KMS-11 (cell line): ENCODE data around the gene CADPS2.

ENCODE experiments used
- H2AFZ ChIP-seq: fragments of 200-600 bp; sonication (generic); 2 replicates; pipeline ENCODE4 v1.6.1; 2016; ENCODE audit warnings: antibody characterized with exemption, mixed run types, low read depth
- H3K27ac ChIP-seq: fragments of 200-600 bp; sonication (generic); 2 replicates; pipeline ENCODE4 v1.6.1; 2016; ENCODE audit warnings: mild to moderate bottlenecking, mixed run types
- H3K27me3 ChIP-seq: fragments of 200-600 bp; sonication (generic); 2 replicates; pipeline ENCODE4 v1.6.1; 2017; ENCODE audit warnings: mild to moderate bottlenecking, low read depth, mixed run types, moderate library complexity; ENCODE audit not compliant: insufficient read depth
- H3K36me3 ChIP-seq: fragments of 200-600 bp; sonication (generic); 2 replicates; pipeline ENCODE4 v1.6.1; 2017; ENCODE audit warnings: mild to moderate bottlenecking, mixed run types; ENCODE audit not compliant: insufficient read depth
- H3K4me1 ChIP-seq: fragments of 200-600 bp; sonication (generic); 2 replicates; pipeline ENCODE4 v1.6.1; 2016; ENCODE audit warnings: mild to moderate bottlenecking, low read depth, mixed run types; ENCODE audit not compliant: poor library complexity, severe bottlenecking
- H3K4me2 ChIP-seq: fragments of 200-600 bp; sonication (generic); 2 replicates; pipeline ENCODE4 v1.7.0; 2016; ENCODE audit warnings: mild to moderate bottlenecking, mixed run types
- H3K4me3 ChIP-seq: fragments of 200-600 bp; sonication (generic); IDR thresholded peaks from 2 replicates; pipeline ENCODE4 v1.6.1; 2017; ENCODE audit warnings: low read depth, low read length, mixed read lengths; ENCODE audit not compliant: insufficient read depth
- H3K79me2 ChIP-seq: fragments of 200-600 bp; sonication (generic); 2 replicates; pipeline ENCODE4 v1.6.1; 2016; ENCODE audit warnings: low read depth, mixed run types; ENCODE audit not compliant: insufficient read depth
- H3K9ac ChIP-seq: fragments of 200-600 bp; sonication (generic); 2 replicates; pipeline ENCODE4 v1.6.1; 2016; ENCODE audit warnings: mild to moderate bottlenecking, mixed run types
- H4K20me1 ChIP-seq: fragments of 200-600 bp; sonication (generic); 2 replicates; pipeline ENCODE4 v1.6.1; 2016; ENCODE audit warnings: mild to moderate bottlenecking, mixed run types; ENCODE audit not compliant: insufficient read depth
- TF ChIP-seq, protein P1 (sequence below): fragments of 200-600 bp; sonication (generic); conservative IDR thresholded peaks from 2 replicates; pipeline ENCODE4 v1.6.1; 2017; ENCODE audit warnings: low read depth, mild to moderate bottlenecking, antibody characterized with exemption, low read length, moderate library complexity, mixed read lengths

Gene CADPS2

DNA sequence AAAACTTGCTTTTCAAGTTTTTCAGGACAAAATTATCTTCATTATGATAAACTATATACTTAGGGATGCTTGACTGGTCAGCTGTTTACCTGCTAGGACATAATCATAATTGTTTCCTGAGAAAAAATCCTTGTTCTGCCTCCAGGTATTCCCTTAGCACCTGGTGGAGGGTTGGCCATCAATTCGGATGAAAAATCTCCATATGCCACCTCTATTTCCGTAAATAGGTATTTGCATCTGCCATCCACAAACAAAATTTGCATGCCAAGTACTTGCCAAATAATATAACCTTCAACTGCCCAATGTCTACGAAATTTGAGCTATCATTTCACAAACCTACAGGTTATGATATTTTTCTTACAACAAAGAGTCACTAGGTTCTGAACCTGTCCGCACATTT, 313.6 kb downstream of the CADPS2 start:
- H3K27ac ChIP-seq = no peak overlapping the region
- no peaks in the 10 kb centered on the region for H3K4me1 ChIP-seq
- H2AFZ ChIP-seq = no peak overlapping the region
- no peak overlapping the region for H3K9ac ChIP-seq
- H3K4me3 ChIP-seq = no peak overlapping the region
- no peaks in the 10 kb centered on the region for H4K20me1 ChIP-seq
- no peak overlapping the region for H3K4me2 ChIP-seq
- H3K36me3 ChIP-seq = no peaks in the 10 kb centered on the region
- no peaks in the 10 kb centered on the region for H3K27me3 ChIP-seq
- TF ChIP-seq, protein P1, sequence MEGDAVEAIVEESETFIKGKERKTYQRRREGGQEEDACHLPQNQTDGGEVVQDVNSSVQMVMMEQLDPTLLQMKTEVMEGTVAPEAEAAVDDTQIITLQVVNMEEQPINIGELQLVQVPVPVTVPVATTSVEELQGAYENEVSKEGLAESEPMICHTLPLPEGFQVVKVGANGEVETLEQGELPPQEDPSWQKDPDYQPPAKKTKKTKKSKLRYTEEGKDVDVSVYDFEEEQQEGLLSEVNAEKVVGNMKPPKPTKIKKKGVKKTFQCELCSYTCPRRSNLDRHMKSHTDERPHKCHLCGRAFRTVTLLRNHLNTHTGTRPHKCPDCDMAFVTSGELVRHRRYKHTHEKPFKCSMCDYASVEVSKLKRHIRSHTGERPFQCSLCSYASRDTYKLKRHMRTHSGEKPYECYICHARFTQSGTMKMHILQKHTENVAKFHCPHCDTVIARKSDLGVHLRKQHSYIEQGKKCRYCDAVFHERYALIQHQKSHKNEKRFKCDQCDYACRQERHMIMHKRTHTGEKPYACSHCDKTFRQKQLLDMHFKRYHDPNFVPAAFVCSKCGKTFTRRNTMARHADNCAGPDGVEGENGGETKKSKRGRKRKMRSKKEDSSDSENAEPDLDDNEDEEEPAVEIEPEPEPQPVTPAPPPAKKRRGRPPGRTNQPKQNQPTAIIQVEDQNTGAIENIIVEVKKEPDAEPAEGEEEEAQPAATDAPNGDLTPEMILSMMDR = no peak
- no peaks in the 10 kb centered on the region for H3K79me2 ChIP-seq

DNA sequence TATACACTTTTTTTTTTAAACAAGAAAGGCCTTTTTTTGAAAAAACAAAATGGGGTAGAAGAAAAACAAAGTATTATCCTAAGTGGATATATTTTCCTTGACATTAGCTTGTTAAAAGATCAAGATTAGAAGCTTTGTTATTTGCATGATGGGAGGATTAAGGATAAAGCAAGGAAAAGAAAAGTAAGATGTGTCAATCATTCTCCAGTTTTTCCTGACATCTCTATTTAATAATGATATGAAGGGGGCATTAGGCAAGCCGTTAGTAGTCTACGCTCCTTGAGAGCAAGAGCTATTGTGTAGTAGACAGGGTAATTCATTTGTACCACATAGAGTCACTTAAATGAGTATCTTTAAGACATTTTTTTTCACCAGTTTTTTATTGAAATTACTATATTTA, 324.9 kb downstream of the CADPS2 start:
- H3K4me1 ChIP-seq = no peaks in the 10 kb centered on the region
- no peak overlapping the region for H3K4me3 ChIP-seq
- TF ChIP-seq, protein P1 = no peak
- H2AFZ ChIP-seq = no peak overlapping the region
- no peak overlapping the region for H3K9ac ChIP-seq
- no peaks in the 10 kb centered on the region for H3K79me2 ChIP-seq
- no peaks in the 10 kb centered on the region for H3K27me3 ChIP-seq
- H4K20me1 ChIP-seq = no peaks in the 10 kb centered on the region
- H3K27ac ChIP-seq = no peak overlapping the region
- H3K4me2 ChIP-seq = no peak overlapping the region
- H3K36me3 ChIP-seq = no peaks in the 10 kb centered on the region

DNA sequence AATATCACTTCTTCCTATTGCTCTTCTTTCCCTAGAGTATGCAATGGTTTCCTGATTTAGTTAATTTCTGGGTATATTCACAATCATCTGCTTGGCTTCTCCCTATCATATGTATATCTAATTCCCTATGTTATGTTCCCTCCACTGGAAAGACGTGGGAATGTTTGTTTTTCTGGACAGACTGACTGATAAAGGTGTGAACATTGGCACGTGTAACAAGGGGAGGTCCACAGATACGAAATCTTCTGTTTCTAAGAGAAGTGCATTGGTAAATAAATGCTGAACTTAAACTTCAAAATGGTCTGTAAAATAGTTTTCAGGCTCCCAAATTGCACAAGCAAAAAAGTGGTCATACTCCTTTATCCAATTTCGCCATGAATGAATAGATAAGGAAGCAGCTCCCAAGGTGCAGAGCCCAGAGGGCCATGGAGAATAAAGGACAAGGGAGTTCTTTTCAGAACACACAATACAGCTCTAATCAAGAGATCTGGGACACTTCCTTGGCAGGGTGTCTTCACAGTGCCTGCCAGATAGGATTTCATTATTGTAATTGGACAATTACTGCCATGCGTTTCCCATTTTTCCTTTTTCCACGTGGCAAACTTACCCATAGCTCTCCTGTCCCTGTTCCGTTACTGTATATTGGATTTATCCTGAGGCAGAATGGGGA, 329.3 kb downstream of the CADPS2 start:
- H4K20me1 ChIP-seq = no peaks in the 10 kb centered on the region
- no peak overlapping the region for H3K4me2 ChIP-seq
- H3K36me3 ChIP-seq = no peaks in the 10 kb centered on the region
- H3K79me2 ChIP-seq = no peaks in the 10 kb centered on the region
- H3K4me1 ChIP-seq = no peaks in the 10 kb centered on the region
- H3K4me3 ChIP-seq = no peak overlapping the region
- H3K9ac ChIP-seq = no peak overlapping the region
- no peak overlapping the region for H2AFZ ChIP-seq
- TF ChIP-seq, protein P1 = no peak
- no peak overlapping the region for H3K27ac ChIP-seq
- H3K27me3 ChIP-seq = no peaks in the 10 kb centered on the region

DNA sequence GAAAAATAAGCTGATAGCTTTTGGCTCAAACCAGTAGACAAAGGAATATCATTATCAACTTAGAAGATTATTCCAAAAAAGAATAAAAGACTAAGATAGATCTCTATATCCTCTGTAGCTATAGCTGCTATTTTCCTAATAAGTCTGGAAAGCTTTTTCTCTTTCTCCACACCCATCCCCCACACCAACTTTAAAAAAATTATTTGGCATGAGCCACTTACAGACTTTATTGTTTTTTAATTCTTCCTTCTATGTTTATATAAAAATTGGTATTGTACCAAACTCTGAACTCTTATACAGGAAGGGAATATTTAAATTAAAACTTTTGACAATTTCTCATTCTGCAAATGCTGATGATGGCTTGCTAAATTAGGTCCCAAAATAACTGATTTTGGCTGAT, 330.0 kb downstream of the CADPS2 start:
- H3K4me1 ChIP-seq = no peaks in the 10 kb centered on the region
- no peak overlapping the region for H2AFZ ChIP-seq
- no peaks in the 10 kb centered on the region for H4K20me1 ChIP-seq
- no peak overlapping the region for H3K4me2 ChIP-seq
- no peak overlapping the region for H3K4me3 ChIP-seq
- TF ChIP-seq, protein P1 = no peak
- H3K27me3 ChIP-seq = no peaks in the 10 kb centered on the region
- no peak overlapping the region for H3K9ac ChIP-seq
- H3K79me2 ChIP-seq = no peaks in the 10 kb centered on the region
- no peaks in the 10 kb centered on the region for H3K36me3 ChIP-seq
- no peak overlapping the region for H3K27ac ChIP-seq
